ENCODE results near the gene YIPF7. TPM values are rescaled to one million over a fixed set of nuclear protein-coding genes. Genes with fewer than 3 reads are reported as not detected.

The YIPF7 gene
- under 1 TPM in 1 of 4 donors, not detected in 3; 0.09 TPM for polyA plus RNA-seq
- long read RNA-seq, donor 1, partial matches to known transcripts, result 0 of 10 reads
- long read RNA-seq, donor 1, other reads (novel, unspliced or antisense), result 10 of 10 reads
- long read RNA-seq, donor 2, partial matches to known transcripts, result 16 of 16 reads
- long read RNA-seq, donor 2, other reads (novel, unspliced or antisense), result 0 of 16 reads
- long read RNA-seq, donor 3, result 0 reads
- long read RNA-seq, donor 4, result 0 reads
- long read RNA-seq, donor 5, result 0 reads
- long read RNA-seq, donor 6, result 0 reads
- long read RNA-seq, donor 7, result 0 reads
- long read RNA-seq, donor 8, result 0 reads
- long read RNA-seq, donor 9, result 0 reads
- long read RNA-seq, donor 10, result 0 reads

DNA sequence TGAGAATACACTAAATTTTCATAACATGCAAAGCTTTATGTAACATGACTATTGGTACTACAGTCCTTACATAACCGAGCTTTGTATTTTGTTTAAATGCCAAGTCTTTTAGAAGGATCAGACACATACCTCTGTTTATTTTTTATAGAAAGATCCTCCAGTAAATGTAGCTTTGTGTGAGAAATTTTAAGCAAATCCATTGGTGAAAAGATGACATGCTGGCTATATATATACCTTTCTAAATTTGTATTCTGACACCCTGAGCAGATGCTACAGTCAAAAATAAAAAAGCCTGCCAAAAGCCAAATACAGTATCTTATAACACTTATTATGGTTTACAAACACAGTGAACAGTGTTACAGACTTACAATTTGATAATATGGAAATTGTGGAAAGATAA, at the start of gene YIPF7:
TSS of gene YIPF7 (minus strand) at position 201 of the 400 bp plus-strand sequence. CDS start 1,525 bp downstream, outside the sequence.
- Histone ChIP-seq H3K36me3 (ENCODE audit: control insufficient read depth in 3 of 3, insufficient read depth in 2 of 3, low read depth in 1 of 3, low read length in 3 of 3) (no peaks in the 10 kb centered on the region), H3K4me1 (ENCODE audit: control insufficient read depth in 3 of 3, insufficient read depth in 2 of 3, low read depth in 1 of 3, low read length in 2 of 3) (no peaks in the 10 kb centered on the region), H3K27ac (ENCODE audit: low read depth in 1 of 3, low read length in 2 of 3) (no peak within 1 kb of the TSS), H3K9me3 (ENCODE audit: control insufficient read depth in 2 of 2, insufficient read depth in 1 of 2, low read depth in 1 of 2, low read length in 1 of 2) (no peaks in the 10 kb centered on the region), H3K27me3 (ENCODE audit: control insufficient read depth in 3 of 3, insufficient read depth in 3 of 3, low read length in 3 of 3) (no peaks in the 10 kb centered on the region), H3K4me3 (ENCODE audit: low read depth in 1 of 3, low read length in 3 of 3) (no peak within 1 kb of the TSS)
- 65 to 71% (median 66%) methylated on average over 1 of the region's 1 CpG for WGBS, 3 donors
- FAIRE-seq, result no peak
- no peak for DNase-seq

GRCh38 chr4:44701037-44701436, 49.6 kb upstream of the YIPF7 start:
- no peak for FAIRE-seq
- WGBS, 3 donors, result 74 to 84% (median 75%) methylated on average over 2 of the region's 2 CpGs

GRCh38 chr4:44700427-44700826, 49.0 kb upstream of the YIPF7 start:
- no peak for FAIRE-seq

More at GRCh38 chr4:44701037-44701436, 49.6 kb upstream of the YIPF7 start:
- no peaks in the 10 kb centered on the region for H3K27me3 ChIP-seq (ENCODE audit: control insufficient read depth in 3 of 3, insufficient read depth in 3 of 3, low read length in 3 of 3)
- H3K27ac ChIP-seq (ENCODE audit: low read depth in 1 of 3, low read length in 2 of 3), result no peak overlapping the region
- DNase-seq, result no peak
- no peaks in the 10 kb centered on the region for H3K9me3 ChIP-seq (ENCODE audit: control insufficient read depth in 2 of 2, insufficient read depth in 1 of 2, low read depth in 1 of 2, low read length in 1 of 2)
- H3K4me3 ChIP-seq (ENCODE audit: low read depth in 1 of 3, low read length in 3 of 3), result no peak overlapping the region
- H3K4me1 ChIP-seq (ENCODE audit: control insufficient read depth in 3 of 3, insufficient read depth in 2 of 3, low read depth in 1 of 3, low read length in 2 of 3), result no peaks in the 10 kb centered on the region
- H3K36me3 ChIP-seq (ENCODE audit: control insufficient read depth in 3 of 3, insufficient read depth in 2 of 3, low read depth in 1 of 3, low read length in 3 of 3), result peaks cover 3 to 13% (median 3%) of the 10 kb centered on the region in 3 donors

DNA sequence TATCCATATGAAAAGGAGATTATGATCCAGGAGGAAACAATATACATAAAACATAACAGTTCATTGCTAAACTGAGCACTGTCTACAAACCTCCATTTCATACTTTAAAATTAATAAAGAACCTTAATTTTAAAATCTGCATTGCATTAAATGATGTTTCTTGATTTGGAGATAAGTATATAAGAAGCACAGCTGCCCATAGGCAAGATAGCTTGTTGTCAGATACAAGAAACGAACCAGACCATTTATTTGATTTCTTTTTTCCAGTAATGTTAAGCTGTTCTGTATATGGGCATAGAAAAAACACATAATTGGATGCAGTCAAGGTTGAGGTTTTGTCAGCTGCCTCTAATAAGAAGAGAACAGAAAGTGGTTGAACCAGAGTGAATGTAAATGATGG, 33.2 kb upstream of the YIPF7 start:
- no peak overlapping the region for H3K27ac ChIP-seq (ENCODE audit: low read depth in 1 of 3, low read length in 2 of 3)
- H3K36me3 ChIP-seq (ENCODE audit: control insufficient read depth in 3 of 3, insufficient read depth in 2 of 3, low read depth in 1 of 3, low read length in 3 of 3), result peaks cover 0 to 12% (median 2%) of the 10 kb centered on the region in 3 donors
- no peak overlapping the region for H3K4me3 ChIP-seq (ENCODE audit: low read depth in 1 of 3, low read length in 3 of 3)
- no peak for DNase-seq
- WGBS, 3 donors, result 92 to 98% (median 94%) methylated on average over 1 of the region's 1 CpG
- H3K4me1 ChIP-seq (ENCODE audit: control insufficient read depth in 3 of 3, insufficient read depth in 2 of 3, low read depth in 1 of 3, low read length in 2 of 3), result peaks cover 0 to 3% (median 0%) of the 10 kb centered on the region in 3 donors
- no peaks in the 10 kb centered on the region for H3K27me3 ChIP-seq (ENCODE audit: control insufficient read depth in 3 of 3, insufficient read depth in 3 of 3, low read length in 3 of 3)
- no peaks in the 10 kb centered on the region for H3K9me3 ChIP-seq (ENCODE audit: control insufficient read depth in 2 of 2, insufficient read depth in 1 of 2, low read depth in 1 of 2, low read length in 1 of 2)
- FAIRE-seq, result no peak

More at GRCh38 chr4:44700427-44700826, 49.0 kb upstream of the YIPF7 start:
- no peaks in the 10 kb centered on the region for H3K9me3 ChIP-seq (ENCODE audit: control insufficient read depth in 2 of 2, insufficient read depth in 1 of 2, low read depth in 1 of 2, low read length in 1 of 2)
- H3K4me3 ChIP-seq (ENCODE audit: low read depth in 1 of 3, low read length in 3 of 3), result no peak overlapping the region
- no peak for DNase-seq
- H3K36me3 ChIP-seq (ENCODE audit: control insufficient read depth in 3 of 3, insufficient read depth in 2 of 3, low read depth in 1 of 3, low read length in 3 of 3), result peaks cover 3 to 13% (median 3%) of the 10 kb centered on the region in 3 donors
- 81 to 98% (median 93%) methylated on average over 1 of the region's 1 CpG for whole genome bisulfite sequencing, 3 donors
- H3K27me3 ChIP-seq (ENCODE audit: control insufficient read depth in 3 of 3, insufficient read depth in 3 of 3, low read length in 3 of 3), result no peaks in the 10 kb centered on the region
- no peak overlapping the region for H3K27ac ChIP-seq (ENCODE audit: low read depth in 1 of 3, low read length in 2 of 3)
- H3K4me1 ChIP-seq (ENCODE audit: control insufficient read depth in 3 of 3, insufficient read depth in 2 of 3, low read depth in 1 of 3, low read length in 2 of 3), result no peaks in the 10 kb centered on the region

- FAIRE-seq (no peak), DNase-seq (peak in 1 of 2 donors; percentile 8)
- Histone ChIP-seq H3K4me1 (ENCODE audit: control insufficient read depth in 3 of 3, insufficient read depth in 2 of 3, low read depth in 1 of 3, low read length in 2 of 3) (peaks cover 0 to 3% (median 0%) of the 10 kb centered on the region in 3 donors), H3K27ac (ENCODE audit: low read depth in 1 of 3, low read length in 2 of 3) (peak overlapping the region; percentile 89 to 97 (median 93)), H3K4me3 (ENCODE audit: low read depth in 1 of 3, low read length in 3 of 3) (peak overlapping the region in 2 of 3 donors; percentile 82 to 95), H3K36me3 (ENCODE audit: control insufficient read depth in 3 of 3, insufficient read depth in 2 of 3, low read depth in 1 of 3, low read length in 3 of 3) (peaks cover 0 to 2% (median 0%) of the 10 kb centered on the region in 3 donors), H3K9me3 (ENCODE audit: control insufficient read depth in 2 of 2, insufficient read depth in 1 of 2, low read depth in 1 of 2, low read length in 1 of 2) (no peaks in the 10 kb centered on the region), H3K27me3 (ENCODE audit: control insufficient read depth in 3 of 3, insufficient read depth in 3 of 3, low read length in 3 of 3) (no peaks in the 10 kb centered on the region)
- 0 to 1% (median 1%) methylated on average over 3 of the region's 3 CpGs for WGBS, 3 donors
Measured at GRCh38 chr4:44679060-44679459, 27.6 kb upstream of the YIPF7 start.

DNA sequence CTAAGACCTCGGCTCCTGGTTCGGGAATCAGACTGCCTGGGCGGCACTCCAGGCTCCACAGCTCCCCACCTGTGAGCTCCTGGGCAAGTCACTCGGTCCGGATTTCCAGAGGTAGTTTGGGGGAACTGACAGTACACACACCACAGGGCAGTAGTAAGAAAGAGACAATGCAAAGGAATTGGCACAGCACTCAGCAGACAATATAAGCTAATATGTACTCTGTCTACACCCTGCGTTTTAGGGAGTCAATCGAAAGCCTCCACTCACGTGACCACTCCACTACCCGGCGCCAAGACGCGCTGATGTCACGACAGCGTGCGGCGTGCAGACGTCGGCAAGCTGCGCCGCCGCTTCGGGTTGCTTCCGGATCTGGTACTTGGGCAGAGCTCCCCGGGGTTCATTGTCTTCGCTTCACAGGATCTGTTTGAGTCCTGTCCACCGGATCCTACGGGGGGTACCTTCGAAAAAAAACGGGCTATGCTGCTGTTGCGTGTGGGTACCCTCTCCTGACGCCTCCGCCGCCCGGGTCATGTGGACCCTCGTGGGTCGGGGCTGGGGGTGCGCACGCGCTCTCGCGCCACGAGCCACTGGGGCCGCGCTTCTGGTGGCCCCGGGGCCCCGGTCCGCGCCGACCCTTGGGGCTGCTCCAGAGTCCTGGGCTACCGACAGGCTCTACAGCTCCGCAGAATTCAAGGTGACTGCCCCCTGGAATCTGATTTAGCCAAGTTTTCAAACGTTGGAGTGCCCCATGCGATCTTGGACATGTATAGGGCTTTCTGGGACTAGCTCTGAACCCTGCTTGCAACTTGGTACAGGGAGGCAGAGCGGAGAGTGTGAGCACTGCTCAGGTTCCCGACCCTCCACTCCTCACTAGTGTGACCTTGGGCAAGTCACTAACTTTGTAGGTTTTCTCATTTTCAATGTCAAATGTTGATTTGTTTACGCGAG, 26.9 kb upstream of the YIPF7 start, which contains the start of gene GUF1:
TSS of gene GUF1 (plus strand) at position 327 of the 948 bp plus-strand sequence. CDS start at position 530, 203 bp downstream.
- FAIRE-seq, result no peak
- WGBS, 3 donors, result 0 to 1% (median 0%) methylated on average over 52 to 57 of the region's 57 CpGs

GRCh38 chr4:44675366-44675765, 23.9 kb upstream of the YIPF7 start:
- no peak for FAIRE-seq

More for the DNA sequence above, 26.9 kb upstream of the YIPF7 start, which contains the start of gene GUF1:
- Histone ChIP-seq H3K4me1 (ENCODE audit: control insufficient read depth in 3 of 3, insufficient read depth in 2 of 3, low read depth in 1 of 3, low read length in 2 of 3) (peaks cover 0 to 3% (median 0%) of the 10 kb centered on the region in 3 donors), H3K4me3 (ENCODE audit: low read depth in 1 of 3, low read length in 3 of 3) (peak within 1 kb of the TSS; percentile 70 to 95 (median 82)), H3K27ac (ENCODE audit: low read depth in 1 of 3, low read length in 2 of 3) (peak within 1 kb of the TSS; percentile 89 to 97 (median 93)), H3K9me3 (ENCODE audit: control insufficient read depth in 2 of 2, insufficient read depth in 1 of 2, low read depth in 1 of 2, low read length in 1 of 2) (no peaks in the 10 kb centered on the region), H3K27me3 (ENCODE audit: control insufficient read depth in 3 of 3, insufficient read depth in 3 of 3, low read length in 3 of 3) (no peaks in the 10 kb centered on the region), H3K36me3 (ENCODE audit: control insufficient read depth in 3 of 3, insufficient read depth in 2 of 3, low read depth in 1 of 3, low read length in 3 of 3) (peaks cover 0 to 2% (median 0%) of the 10 kb centered on the region in 3 donors)
- peak; percentile 94 to 97 for DNase-seq

GRCh38 chr4:44674471-44674870, 23.0 kb upstream of the YIPF7 start:
- Histone ChIP-seq H3K9me3 (ENCODE audit: control insufficient read depth in 2 of 2, insufficient read depth in 1 of 2, low read depth in 1 of 2, low read length in 1 of 2) (no peaks in the 10 kb centered on the region), H3K27me3 (ENCODE audit: control insufficient read depth in 3 of 3, insufficient read depth in 3 of 3, low read length in 3 of 3) (no peaks in the 10 kb centered on the region), H3K36me3 (ENCODE audit: control insufficient read depth in 3 of 3, insufficient read depth in 2 of 3, low read depth in 1 of 3, low read length in 3 of 3) (no peaks in the 10 kb centered on the region), H3K4me1 (ENCODE audit: control insufficient read depth in 3 of 3, insufficient read depth in 2 of 3, low read depth in 1 of 3, low read length in 2 of 3) (no peaks in the 10 kb centered on the region), H3K4me3 (ENCODE audit: low read depth in 1 of 3, low read length in 3 of 3) (no peak overlapping the region), H3K27ac (ENCODE audit: low read depth in 1 of 3, low read length in 2 of 3) (no peak overlapping the region)
- no peak for DNase-seq
- FAIRE-seq, result no peak
- WGBS, 3 donors, result 73 to 84% (median 78%) methylated on average over 1 of the region's 1 CpG

More at GRCh38 chr4:44675366-44675765, 23.9 kb upstream of the YIPF7 start:
- no peak for DNase-seq
- no peaks in the 10 kb centered on the region for H3K9me3 ChIP-seq (ENCODE audit: control insufficient read depth in 2 of 2, insufficient read depth in 1 of 2, low read depth in 1 of 2, low read length in 1 of 2)
- no peaks in the 10 kb centered on the region for H3K27me3 ChIP-seq (ENCODE audit: control insufficient read depth in 3 of 3, insufficient read depth in 3 of 3, low read length in 3 of 3)
- no peak overlapping the region for H3K4me3 ChIP-seq (ENCODE audit: low read depth in 1 of 3, low read length in 3 of 3)
- no peak overlapping the region for H3K27ac ChIP-seq (ENCODE audit: low read depth in 1 of 3, low read length in 2 of 3)
- 59 to 73% (median 66%) methylated on average over 5 of the region's 5 CpGs for WGBS, 3 donors
- no peaks in the 10 kb centered on the region for H3K36me3 ChIP-seq (ENCODE audit: control insufficient read depth in 3 of 3, insufficient read depth in 2 of 3, low read depth in 1 of 3, low read length in 3 of 3)
- H3K4me1 ChIP-seq (ENCODE audit: control insufficient read depth in 3 of 3, insufficient read depth in 2 of 3, low read depth in 1 of 3, low read length in 2 of 3), result peaks cover 0 to 3% (median 0%) of the 10 kb centered on the region in 3 donors
